HEK293 (cell line): ENCODE results near the gene STK32A.

Experiments used
- ZNF571 ChIP-seq: fragments of 450-650 bp; formaldehyde crosslinking; IDR thresholded peaks from 2 replicates; pipeline ENCODE4 v1.5.0; 2017; ENCODE audit warnings: missing biosample characterization, missing genetic modification characterization
- TF ChIP-seq, protein P1 (sequence below): fragments of 450-650 bp; formaldehyde crosslinking; IDR thresholded peaks from 2 replicates; pipeline ENCODE4 v1.5.1; 2016; ENCODE audit warnings: missing biosample characterization, missing genetic modification characterization
- TF ChIP-seq, protein P2 (sequence below): fragments of 450-650 bp; formaldehyde crosslinking; IDR thresholded peaks from 2 replicates; pipeline ENCODE4 v1.5.1; 2016; ENCODE audit warnings: missing biosample characterization, missing genetic modification characterization

DNA sequence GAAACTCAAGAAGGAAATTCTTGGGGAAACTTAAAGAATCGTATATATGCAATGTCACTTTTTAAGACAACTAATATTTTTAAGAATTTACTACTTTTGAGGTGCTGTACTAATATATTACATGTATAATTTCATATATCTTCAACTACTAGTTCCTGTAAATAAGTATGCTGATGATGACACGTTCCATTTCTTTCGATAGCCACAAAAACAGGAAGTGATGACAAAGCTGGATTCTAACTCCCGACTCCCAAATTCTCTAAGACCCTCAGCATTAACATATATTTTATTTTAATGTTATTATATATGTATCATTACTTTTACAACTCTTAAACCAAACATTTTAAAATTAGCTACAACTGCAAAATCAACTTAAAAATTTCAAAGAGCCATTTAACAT lies 74.8 kb downstream of the STK32A start:
- TF ChIP-seq, protein P1, sequence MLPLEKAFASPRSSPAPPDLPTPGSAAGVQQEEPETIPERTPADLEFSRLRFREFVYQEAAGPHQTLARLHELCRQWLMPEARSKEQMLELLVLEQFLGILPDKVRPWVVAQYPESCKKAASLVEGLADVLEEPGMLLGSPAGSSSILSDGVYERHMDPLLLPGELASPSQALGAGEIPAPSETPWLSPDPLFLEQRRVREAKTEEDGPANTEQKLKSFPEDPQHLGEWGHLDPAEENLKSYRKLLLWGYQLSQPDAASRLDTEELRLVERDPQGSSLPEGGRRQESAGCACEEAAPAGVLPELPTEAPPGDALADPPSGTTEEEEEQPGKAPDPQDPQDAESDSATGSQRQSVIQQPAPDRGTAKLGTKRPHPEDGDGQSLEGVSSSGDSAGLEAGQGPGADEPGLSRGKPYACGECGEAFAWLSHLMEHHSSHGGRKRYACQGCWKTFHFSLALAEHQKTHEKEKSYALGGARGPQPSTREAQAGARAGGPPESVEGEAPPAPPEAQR (tag by site-specific recombination) = no peak
- no peak for TF ChIP-seq ZNF571 (tag by site-specific recombination)
- TF ChIP-seq, protein P2, sequence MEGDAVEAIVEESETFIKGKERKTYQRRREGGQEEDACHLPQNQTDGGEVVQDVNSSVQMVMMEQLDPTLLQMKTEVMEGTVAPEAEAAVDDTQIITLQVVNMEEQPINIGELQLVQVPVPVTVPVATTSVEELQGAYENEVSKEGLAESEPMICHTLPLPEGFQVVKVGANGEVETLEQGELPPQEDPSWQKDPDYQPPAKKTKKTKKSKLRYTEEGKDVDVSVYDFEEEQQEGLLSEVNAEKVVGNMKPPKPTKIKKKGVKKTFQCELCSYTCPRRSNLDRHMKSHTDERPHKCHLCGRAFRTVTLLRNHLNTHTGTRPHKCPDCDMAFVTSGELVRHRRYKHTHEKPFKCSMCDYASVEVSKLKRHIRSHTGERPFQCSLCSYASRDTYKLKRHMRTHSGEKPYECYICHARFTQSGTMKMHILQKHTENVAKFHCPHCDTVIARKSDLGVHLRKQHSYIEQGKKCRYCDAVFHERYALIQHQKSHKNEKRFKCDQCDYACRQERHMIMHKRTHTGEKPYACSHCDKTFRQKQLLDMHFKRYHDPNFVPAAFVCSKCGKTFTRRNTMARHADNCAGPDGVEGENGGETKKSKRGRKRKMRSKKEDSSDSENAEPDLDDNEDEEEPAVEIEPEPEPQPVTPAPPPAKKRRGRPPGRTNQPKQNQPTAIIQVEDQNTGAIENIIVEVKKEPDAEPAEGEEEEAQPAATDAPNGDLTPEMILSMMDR (tag by site-specific recombination) = no peak
